Stomach (tissue), 4 donors: Measurements from ENCODE around the gene AFM.

Experiments
- CTCF ChIP-seq, 7 experiments: fragments of 450-650 bp in 4 of 7; fragments of 200-600 bp in 3 of 7; sonication (generic) in 3 of 7; IDR thresholded peaks; one replicate each; pipeline ENCODE4 v1.5.1; 2016 to 2019; ENCODE audit warnings: antibody characterized with exemption in 7 of 7, control low read depth in 2 of 7, mild to moderate bottlenecking in 1 of 7
- EP300 ChIP-seq: sonication (generic); formaldehyde crosslinking; IDR thresholded peaks from one replicate; pipeline ENCODE4 v1.6.1; 2017; ENCODE audit warnings: antibody characterized with exemption
- POLR2A ChIP-seq, 4 donors: fragments of 450-650 bp; IDR thresholded peaks; one replicate each; pipeline ENCODE4 v1.6.1; 2016; ENCODE audit warnings: antibody characterized with exemption in 4 of 4, control low read depth in 2 of 4, mild to moderate bottlenecking in 1 of 4, moderate library complexity in 1 of 4
- POLR2AphosphoS5 ChIP-seq, 3 donors: sonication (generic); formaldehyde crosslinking; IDR thresholded peaks; one replicate each; pipeline ENCODE4 v1.6.1; 2016; ENCODE audit warnings: antibody characterized with exemption in 3 of 3

GRCh38 chr4:73508651-73509050 is 27.1 kb downstream of the AFM start:
- TF ChIP-seq CTCF (IDR thresholded peaks at IDR 0.05): no peak
- no peak for TF ChIP-seq POLR2AphosphoS5 (IDR thresholded peaks at IDR 0.05)
- no peak for TF ChIP-seq POLR2A (IDR thresholded peaks at IDR 0.05)
- TF ChIP-seq EP300: no peak
